Left lobe of liver (tissue), 2 donors: ENCODE results near the gene OR5A1. TPM values are rescaled to one million over a fixed set of nuclear protein-coding genes. Genes with fewer than 3 reads are reported as not detected.
A peak's percentile ranks its signal among the peaks of the same experiment; 100 is the strongest.
"Not testable (repeated sequence)": the region's sequence is repeated elsewhere in the genome, so short reads cannot be mapped to it uniquely, and the experiment has no call there.

Experiments used
- ATAC-seq: fragments of 200-7000 bp; cut with Tn5 transposase; one replicate; pipeline ENCODE4 v1.9.1; 2020; ENCODE audit warnings: mild to moderate bottlenecking, moderate library complexity
- DNase-seq: peaks from one replicate; pipeline ENCODE4 v3.0.0-alpha.2; 2020; ENCODE audit warnings: low spot score
- total RNA-seq: library from RNA; stranded (reverse); gene quantifications from one replicate; pipeline ENCODE4 v1.2.1, GENCODE V29; 2021
- donor health status: DM: no; HTN: no; CAD: no; lungs with moderate emphysema.
- donor health status: DM: no; HTN: yes; CAD: no.

OR5A1 gene
- total RNA-seq = not detected

DNA sequence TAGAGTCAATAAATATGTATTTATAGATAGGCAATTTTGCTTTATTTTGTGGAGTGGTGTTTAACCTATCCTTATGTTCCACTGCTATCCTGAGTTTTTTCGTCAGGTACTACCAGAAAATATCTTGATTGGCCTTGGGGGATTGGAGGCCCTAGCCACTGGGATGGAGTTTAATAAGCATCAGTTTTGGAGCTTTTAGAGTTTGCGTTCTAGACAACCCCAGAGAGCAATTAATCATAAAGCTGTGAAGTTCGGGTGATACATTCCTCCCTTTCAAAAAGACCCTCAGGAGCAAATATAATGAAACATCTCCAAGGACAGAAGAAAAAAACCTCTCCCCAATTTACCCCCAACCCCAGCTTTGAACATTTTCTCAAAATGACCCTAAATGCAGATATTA lies at the start of gene OR5A1:
Gene OR5A1 (plus strand): TSS at position 301 of the 400 bp plus-strand sequence. CDS start 6,700 bp downstream, outside the sequence.
- DNase-seq (no peak), ATAC-seq (no peak)

DNA sequence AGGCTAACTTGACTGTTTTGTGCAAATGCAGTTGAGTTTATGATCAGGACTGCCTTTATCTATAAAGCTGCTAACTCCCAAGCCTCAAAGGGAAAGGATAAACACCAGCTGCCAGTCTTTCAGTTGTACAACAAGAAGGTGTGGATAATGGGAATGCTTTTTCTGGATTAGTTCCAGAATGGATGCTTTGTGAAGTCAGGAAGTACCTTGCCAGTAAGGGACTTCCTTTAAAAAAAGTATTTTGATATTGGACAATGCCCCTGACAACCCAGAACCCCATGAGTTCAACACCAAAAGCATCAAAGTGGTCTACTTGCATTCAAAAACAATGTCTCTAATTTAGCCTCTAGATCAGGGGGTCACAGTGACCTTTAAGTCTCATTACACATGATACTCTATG lies 42.1 kb upstream of the OR5A1 start:
- ATAC-seq (no peak), DNase-seq (no peak)

DNA sequence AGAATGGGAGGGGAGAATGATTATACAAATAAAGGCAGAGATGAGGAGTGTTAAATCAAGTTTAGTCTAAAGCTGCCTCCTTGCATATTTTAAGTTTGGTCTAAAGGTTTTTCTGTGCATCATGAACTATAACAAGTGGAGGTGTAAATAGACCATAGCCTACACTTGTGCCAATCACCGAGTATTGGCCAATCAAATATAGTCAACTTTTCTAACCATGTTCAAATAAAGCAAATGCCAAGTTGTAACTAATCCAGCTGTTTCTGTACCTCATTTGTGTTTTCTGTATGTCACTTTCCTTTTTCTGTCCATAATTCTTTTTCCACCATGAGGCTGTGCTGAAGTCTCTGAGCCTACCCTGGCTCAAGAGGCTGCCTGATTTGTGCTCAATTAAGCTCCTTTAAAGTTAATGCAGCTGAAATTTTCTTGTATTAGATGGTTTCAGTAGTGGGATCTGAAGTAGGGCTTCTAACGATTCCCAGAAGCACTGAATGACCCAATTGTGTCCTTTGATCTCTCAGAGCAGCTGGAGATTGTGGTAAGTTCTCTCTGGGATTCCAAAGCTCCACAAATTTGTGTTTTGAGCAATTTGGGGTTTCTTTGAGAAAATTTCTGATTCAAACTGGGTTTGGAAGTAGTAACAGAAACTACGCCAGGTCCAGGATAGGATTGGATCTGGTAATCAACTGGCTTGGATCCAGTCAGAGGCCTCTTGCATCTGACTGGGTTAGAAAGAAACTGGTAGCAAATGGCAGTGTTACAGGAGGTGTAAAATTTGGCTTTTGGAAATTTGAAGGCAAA lies 35.6 kb upstream of the OR5A1 start:
- peak; percentile 78 for ATAC-seq
- DNase-seq = no peak

DNA sequence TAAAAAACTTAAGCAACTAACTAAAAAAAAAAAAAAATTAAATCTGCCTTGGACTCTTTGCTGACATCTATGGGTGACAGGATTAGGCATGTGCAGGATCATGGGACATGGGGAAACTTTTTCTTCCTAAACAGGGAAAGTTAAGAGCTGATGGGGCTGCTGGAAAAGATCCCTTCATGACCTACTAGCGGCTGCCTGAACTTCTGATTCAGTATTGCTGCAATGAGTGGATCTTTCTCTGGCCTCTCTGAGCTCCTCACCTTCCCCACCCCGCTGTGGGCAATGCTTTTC lies 35.1 kb upstream of the OR5A1 start:
- DNase-seq = no peak
- peak; percentile 70 for ATAC-seq

DNA sequence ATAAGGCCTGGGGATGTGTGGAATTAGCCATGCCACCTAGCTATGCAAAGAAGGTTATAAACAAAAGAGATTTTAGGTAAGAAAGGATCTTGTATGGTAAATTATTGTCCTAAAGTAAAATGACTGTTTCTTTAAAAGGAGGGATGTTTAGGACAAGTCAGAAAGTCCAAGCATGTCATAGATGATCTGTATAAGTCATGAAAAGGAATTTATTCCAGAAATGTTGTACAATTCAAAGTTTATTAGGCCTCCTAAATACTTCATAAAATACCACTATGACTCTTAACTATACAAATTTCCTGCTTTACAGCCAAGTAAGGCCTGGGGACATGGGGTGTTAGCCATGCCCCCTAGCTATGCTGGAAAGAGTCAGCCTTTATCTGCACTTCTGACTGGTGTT lies 32.7 kb upstream of the OR5A1 start:
- no peak for DNase-seq
- ATAC-seq = no peak

DNA sequence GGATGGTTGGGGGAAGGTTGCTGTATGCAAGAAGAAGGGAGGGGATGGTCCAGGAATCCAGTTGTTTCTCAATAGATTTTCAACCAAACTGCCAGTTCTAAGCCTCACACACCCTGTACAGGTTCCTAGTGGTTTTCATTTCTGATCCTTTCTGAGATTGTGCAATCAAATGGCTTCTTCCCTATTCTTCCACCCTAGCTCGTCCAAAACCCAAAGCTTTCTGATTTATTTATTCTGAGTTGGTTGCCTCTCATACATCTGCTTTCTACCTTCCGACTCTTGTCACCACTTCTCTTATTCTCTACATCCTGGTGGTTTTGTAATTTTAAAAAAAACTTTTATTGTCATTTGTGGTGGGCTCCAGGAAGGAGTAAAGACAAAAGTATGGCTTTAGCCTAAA lies 22.6 kb upstream of the OR5A1 start:
- no peak for ATAC-seq

DNA sequence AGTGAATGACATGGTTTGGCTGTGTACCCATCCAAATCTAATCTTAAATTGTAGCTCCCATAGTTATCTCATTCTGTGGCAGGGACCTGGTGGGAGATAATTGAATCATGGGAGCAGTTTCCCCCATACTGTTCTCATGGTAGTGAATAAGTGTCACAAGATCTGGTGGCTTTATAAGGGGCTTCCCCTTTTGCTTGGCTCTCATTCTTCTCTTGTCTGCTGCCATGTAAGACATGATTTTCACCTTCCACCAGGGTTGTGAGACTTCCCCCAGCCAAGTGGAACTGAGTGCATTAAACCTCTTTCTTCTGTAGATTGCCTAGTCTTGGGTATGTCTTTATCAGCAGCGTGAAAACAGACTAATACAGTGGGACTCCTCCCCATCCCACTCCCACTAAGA lies 21.2 kb upstream of the OR5A1 start:
- DNase-seq = no peak
- no peak for ATAC-seq

More for the DNA sequence above, 22.6 kb upstream of the OR5A1 start:
- DNase-seq = no peak

DNA sequence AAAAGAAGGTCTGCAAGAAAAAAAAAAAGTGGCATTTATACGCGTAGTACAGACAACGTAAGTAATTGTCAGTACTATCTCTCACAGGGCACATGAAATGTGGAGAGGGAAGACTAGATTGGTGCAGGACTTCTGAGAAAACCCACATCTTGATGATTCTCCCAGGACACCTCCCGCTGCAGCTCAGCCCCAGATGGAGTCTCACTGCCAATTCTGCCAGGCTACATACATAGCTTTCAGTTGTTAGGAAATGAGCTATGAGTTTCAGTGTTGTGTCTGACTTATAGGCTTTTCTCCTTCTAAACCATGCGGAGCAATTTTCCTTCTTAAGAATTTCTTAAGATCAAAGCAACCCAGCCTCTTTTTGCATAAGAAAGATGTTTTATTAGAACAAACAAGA lies 19.7 kb upstream of the OR5A1 start:
- no peak for ATAC-seq
- DNase-seq = no peak

DNA sequence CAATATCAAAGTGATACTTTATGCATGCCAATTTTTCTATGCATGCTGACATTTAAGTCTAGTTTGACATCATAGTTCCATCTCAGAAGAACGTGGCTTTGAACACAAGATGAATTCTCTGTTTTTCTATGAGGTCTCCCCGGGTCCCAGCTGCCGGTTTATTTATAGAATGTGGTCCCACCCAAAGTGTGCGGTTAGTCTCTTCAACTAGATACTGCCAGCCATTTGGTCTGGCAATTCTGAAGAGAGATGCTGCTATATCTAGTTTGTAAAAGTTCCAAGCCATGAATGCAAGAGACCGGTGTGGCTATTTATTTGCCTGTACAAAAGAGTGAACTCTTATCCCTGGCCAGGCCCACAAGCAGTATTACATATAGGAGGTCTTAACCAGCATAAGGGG lies 19.2 kb upstream of the OR5A1 start:
- ATAC-seq = no peak
- DNase-seq = no peak

DNA sequence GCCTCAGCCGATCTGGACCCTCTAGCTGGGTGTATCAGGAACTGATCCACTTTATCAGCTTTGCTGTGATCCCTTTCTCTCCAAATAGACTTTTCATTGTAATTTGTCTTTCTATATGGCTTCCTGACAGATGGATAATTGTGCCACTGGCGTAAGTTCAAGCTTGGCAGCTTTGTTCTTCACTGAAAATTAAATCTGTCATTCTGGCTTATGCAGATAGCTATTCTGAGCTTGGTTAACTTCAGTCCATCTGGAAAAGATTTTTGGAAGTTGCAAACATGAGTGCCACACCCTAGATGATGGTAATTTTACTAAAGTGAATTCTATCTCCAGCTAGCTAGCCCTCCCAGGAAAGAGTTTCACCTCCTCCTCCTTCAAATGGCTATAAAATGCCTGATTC lies 18.1 kb upstream of the OR5A1 start:
- ATAC-seq (no peak), DNase-seq (no peak)

DNA sequence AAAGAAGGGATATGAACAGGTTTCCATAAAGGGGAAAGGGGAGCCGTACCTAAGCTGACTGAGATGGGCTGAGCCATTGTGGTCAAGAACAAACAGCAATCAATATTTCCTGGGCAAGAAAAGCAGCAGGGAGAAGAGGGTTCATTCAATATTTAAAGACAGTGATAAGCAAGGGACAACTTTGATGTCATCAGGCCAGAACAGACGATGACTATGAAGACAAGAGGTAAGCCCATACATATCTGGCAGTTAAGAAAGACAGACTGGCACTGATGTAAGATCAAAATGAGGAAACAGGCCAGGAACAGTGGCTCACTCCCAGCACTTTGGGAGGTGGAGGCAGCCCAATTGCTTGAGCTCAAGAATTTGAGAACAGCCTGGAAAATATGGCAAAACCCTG lies 12.4 kb upstream of the OR5A1 start:
- DNase-seq = no peak
- ATAC-seq = no peak

DNA sequence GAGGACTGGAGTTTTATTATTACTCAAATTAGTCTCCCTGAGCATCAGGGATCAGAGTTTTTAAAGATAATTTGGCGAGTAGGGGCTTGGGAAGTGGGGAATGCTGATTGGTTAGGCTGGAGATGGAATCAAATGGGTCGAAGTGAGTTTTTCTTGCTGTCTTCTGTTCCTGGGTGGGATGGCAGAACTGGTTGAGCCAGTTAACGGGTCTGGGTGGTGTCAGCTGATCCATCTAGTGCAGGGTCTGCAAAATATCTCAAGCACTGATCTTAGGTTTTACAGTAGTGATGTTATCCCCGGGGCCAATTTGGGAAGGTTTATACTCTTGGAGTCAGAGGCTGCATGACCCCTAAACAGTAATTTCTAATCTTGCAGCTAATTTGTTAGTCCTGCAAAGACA lies 11.1 kb upstream of the OR5A1 start:
- DNase-seq (no peak), ATAC-seq (no peak)

DNA sequence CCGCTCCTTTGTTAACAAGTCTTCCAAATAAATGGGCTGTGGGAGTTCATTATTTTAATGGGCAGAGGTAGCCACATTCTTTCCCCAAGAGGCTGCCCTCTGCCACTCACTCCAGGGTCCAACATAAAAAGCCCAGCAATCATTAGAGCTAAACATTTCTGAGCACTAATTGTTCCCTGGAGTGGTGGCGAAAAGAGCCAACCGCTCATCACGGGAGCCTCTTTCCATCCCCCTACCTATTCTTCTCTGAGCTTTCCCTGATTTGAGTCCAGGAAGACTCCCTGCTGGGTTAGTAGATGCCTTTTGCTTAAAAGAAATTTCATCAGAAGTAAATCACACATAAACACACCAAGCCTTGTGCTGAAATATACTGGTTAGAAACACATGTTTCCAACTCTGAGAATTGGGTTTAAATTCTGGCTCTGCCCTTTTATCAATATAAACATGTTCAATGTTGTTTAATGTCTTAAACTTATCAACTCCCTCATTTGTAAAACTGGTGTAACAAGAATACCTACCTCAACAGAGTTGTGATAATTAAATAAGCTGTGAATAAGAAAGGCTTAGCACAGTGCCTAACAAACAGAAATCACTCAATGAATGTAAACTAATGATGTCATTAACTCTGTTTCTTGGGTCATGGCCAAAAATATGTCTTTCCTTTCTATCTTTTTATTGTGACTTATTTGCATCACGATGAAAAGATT lies 9.8 kb upstream of the OR5A1 start, which contains the start of gene OR5A2:
Gene OR5A2 (minus strand): TSS at position 53 of the 707 bp plus-strand sequence. CDS start 3,460 bp downstream, outside the sequence.
- ATAC-seq (no peak), DNase-seq (no peak)

DNA sequence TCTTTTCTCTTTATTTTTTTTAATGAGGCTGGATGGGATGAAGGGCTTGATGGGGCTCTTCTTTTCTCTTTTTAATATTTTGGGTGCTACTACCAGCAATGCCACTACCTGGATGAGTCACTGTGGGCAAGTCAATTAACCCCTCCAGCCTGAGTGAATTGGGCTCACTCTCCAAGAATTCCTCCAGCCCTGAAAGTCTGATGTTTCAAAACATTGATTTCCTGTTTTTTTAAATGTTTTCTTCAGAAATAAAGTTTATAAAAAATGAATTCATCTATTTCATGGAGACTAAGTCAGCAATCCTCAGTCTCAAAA lies 9.2 kb upstream of the OR5A1 start:
- DNase-seq = no peak
- ATAC-seq = no peak

DNA sequence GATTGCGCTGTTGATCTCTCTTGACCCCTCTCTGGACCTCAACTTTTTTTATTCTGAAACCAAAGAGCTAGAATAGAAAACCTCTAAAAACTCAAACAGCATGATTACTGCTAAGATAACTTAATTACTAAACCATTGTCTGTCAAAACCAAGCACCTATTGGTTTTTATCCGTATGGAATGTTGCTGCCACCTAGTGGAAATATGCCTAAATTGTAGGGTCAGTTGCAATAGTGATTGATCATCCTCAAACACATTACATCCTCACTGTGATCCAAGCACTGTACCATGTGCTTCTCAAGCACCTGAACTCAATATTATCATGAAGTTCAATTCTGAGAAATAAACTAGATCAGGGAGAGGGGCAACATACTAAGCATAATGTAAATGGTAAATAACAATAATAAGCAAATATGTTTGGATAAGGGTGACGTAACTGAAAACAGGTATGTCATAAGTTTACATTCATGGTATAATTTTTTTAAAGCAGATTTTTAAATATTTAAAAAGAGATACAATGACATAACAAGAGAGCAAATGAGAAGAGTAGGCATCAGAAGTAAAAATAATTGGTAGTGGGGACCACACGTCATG lies 6.2 kb upstream of the OR5A1 start:
- peak; percentile 97 for ATAC-seq
- DNase-seq = no peak

DNA sequence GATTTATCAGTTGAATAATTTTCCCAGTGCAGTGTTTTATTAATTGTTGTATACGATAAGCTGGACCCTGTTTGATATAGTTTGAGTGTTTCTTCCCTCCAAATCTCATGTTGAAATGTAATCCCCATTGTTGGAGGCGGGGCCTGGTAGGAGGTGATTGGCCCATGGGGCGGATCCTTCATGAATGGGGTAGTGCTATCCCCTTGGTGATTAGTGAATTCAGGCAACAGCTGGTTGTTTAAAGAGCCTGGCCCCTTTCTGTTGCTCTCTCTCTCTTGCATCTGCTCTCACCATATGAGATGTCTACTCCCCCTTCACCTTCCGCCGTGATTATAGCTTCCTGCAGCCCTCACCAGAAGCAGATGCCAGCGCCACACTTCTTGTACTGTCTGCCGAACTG lies 1.5 kb downstream of the OR5A1 start:
- no peak for ATAC-seq
- DNase-seq = no peak

DNA sequence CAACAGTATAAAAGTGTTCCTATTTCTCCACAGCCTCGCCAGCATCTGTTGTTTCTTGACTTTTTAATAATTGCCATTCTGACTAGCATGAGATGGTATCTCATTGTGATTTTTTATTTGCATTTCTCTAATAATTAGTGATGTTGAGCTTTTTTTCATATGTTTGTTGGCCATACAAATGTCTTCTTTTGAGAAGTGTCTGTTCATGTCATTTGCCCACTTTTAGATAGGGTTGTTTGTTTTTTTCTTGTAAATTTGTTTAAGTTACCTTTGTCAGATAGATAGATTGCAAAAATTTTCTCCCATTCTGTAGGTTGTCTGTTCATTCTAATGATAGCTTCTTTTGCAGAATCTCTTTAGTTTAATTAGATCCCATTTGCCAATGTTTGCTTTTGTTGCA lies 9.4 kb downstream of the OR5A1 start:
- DNase-seq, ATAC-seq: not testable (repeated sequence)

DNA sequence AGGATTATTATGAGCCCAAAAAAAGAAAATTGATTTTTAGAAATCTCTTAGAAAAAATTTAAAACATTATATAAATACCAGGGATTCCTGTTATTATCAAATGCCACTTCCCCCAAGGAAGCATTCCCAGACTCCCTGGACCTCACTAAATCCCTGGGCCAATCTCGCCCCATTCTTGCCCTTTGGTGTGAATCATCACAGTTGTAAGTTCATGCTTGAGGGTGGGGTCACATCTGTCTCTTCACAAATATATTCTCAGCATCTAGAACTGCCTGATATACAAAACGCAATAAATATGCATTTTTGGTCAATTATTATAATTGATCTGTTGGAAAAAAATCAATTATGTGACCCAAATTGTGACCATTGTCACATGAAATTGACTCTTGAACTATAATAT lies 12.2 kb downstream of the OR5A1 start:
- DNase-seq = no peak
- ATAC-seq = no peak

DNA sequence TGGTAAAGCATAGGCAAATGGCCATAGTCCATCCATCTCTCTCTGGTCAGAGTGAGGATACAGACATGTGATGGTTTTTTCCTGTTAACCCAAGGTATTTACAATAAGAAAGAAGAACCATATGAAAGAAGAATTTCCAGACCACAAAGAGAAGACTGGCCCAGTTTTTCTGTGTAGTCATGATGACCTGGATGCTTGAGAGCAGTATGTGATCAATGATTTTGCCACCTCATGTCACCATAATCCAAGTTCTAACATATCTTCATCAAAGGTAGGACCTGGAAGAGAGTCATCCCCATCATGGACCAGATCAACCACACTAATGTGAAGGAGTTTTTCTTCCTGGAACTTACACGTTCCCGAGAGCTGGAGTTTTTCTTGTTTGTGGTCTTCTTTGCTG lies 20.4 kb downstream of the OR5A1 start, which contains the start of gene OR4D6:
Gene OR4D6 (plus strand): TSS at position 301 of the 400 bp plus-strand sequence. CDS start 0 bp downstream, at position 301.
- no peak for ATAC-seq

DNA sequence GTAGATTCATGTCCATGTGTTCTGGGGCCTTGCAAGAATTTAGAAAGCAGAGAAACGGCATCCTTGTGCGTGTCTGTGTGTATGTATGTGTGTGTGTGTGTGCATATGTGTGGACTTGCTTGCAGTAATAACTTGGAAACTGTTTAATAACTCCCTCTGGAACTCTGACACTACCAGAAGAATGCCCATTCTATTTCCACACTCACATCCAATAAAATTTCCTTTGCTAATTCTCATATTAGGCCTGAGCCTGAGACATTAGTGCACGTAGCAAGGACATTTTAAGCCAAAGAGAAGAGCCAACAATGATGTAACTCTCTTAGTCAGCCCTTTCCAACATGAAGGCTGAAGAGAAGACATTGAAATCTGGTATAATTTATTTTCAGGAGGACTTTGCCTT lies 23.6 kb downstream of the OR5A1 start:
- DNase-seq (no peak), ATAC-seq (no peak)

More for the DNA sequence above, 20.4 kb downstream of the OR5A1 start, which contains the start of gene OR4D6:
- DNase-seq = no peak

DNA sequence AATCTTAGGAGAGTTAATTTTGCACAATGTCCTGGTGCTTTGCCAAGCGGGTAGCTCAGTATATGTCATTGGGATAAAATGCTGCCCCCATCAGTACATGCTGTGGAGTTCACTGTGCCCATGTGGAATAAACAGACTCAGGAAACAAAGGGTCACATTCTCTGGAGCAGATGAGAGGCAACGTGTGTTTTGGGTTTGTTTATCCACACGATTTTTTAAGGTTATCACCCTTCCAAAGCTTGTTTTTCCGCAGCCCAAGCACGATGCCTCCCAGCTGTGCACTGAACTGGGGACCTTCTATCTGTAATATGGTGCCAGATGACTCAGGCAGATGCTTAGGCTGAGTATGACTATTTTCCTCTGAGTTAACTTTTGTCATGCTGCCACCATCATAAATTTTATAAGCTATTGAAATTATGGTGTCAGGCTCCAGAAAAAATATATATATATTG lies 26.9 kb downstream of the OR5A1 start:
- ATAC-seq = no peak
- no peak for DNase-seq

DNA sequence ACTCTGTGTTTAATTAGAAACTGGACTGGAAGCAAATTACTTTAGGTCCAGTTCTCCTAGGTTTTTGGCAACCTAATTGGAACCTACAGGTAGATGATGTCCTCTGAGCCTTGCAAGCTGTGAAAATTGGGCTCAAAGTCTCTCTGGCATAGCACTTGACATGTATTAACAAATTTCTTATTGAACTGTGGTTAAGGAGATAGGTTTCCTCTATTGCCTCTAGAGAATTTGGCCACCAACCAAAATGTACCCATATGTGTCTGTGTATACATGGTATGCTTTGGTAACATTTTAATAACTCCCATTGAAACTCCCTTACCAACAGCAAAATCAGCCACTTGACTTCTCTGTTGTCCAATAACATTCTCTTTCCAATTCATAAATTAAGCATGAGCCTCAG lies 36.7 kb downstream of the OR5A1 start, which contains the start of gene OR4D10:
Gene OR4D10 (plus strand): TSS at position 301 of the 400 bp plus-strand sequence. CDS start 4,115 bp downstream, outside the sequence.
- ATAC-seq (no peak), DNase-seq (no peak)
